Astrocyte of the hippocampus (primary cell): ENCODE measurements around the gene CCNK.

ENCODE experiments used
- DNase-seq: peaks from one replicate; pipeline ENCODE4 v3.0.0; 2011; ENCODE audit warnings: low read depth, low spot score

Gene CCNK

GRCh38 chr14:99535908-99536778, 54.9 kb downstream of the CCNK start:
- no peak for DNase-seq

- DNase-seq: peak; percentile 95
Observed at GRCh38 chr14:99537399-99537798, 56.2 kb downstream of the CCNK start.

DNA sequence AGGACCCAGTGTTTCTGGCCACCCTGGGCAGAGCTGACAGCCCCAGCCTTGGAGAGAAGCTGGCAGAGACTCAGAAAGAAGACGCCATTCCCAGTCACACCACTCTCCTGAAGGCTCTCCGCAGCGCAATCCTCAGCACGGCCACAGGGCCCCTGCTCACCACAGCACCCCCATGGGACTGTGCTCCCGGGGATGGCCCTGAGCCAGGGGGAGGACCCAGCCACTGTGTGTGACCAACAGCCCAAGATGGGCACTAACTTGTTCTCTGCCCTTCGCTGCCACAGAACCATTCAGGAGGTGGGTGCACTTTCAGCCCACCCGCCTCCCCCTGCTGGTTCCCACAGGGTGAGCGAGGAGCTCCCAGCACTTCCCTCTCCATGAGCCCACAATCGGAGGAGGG, 57.1 kb downstream of the CCNK start:
- DNase-seq: peak; percentile 79

GRCh38 chr14:99538733-99539132, 57.5 kb downstream of the CCNK start:
- no peak for DNase-seq

GRCh38 chr14:99539491-99539890, 58.3 kb downstream of the CCNK start:
- DNase-seq: no peak

DNA sequence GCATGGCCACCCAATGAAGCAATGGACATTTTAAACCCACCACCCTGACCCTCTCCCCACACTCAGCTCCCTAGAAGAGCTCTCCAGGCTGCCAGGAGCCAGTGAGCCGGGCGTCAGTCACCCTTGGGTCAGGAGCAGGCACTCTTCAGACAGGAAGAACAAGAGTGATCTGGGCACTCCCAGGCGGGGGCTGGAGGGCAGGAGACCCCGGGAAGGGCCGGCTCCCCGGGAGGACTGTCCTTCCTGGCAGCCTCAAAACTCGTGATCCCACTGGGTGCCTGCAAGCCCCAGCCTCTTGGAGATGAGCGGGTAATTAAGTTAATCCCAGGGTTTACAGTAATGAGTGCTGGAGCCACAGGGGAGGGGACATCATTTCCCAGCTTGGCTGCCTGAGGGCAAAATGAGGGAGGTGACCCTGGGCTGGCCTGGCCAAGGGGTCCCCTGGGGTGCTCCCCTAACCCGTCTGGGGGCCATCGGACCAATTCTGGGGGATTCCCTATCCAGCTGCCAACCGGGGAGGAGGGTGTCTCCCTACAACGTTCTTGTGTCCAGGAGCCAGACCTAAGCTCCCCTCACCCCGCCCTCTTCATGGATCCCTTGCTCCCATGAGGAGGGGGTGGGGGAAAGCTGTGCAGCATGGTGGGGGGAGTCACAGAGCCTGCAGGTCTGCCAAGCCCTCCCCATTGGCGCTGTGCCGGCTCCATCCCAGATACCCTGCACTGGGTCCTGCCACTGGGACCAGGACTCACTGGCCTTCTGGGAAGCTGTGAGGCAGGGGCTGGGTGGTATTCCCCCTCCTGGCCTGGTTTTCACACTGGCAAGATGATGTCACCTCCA, 59.2 kb downstream of the CCNK start:
- no peak for DNase-seq

- no peak for DNase-seq
Observed at GRCh38 chr14:99541211-99541610, 60.0 kb downstream of the CCNK start.

- DNase-seq: no peak
Observed at GRCh38 chr14:99541677-99542470, 60.7 kb downstream of the CCNK start.

GRCh38 chr14:99542566-99542965, 61.4 kb downstream of the CCNK start:
- no peak for DNase-seq

DNA sequence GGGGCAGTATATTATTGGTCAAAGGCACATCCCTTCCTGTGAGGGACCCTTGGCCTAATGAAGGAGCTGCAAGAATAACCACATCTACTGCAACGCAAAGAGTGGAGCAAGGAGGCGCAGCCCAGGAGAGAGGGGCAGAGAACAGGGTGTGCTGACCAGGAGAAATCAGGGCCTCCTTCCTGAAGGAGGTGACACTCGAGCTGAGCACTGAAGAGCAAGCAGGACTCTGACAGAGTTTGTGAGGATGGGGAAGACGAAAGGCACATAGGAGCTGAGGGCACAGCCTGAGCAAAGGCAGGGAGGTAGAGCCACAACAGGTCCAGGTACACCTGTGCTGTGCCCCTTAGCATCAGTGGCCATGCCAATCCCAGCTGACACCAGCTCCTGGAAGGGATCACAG, 62.2 kb downstream of the CCNK start:
- DNase-seq: no peak

- no peak for DNase-seq
Observed at GRCh38 chr14:99543985-99544384, 62.8 kb downstream of the CCNK start.

GRCh38 chr14:99544991-99545390, 63.8 kb downstream of the CCNK start:
- DNase-seq: no peak

GRCh38 chr14:99545586-99545985, 64.4 kb downstream of the CCNK start:
- no peak for DNase-seq

DNA sequence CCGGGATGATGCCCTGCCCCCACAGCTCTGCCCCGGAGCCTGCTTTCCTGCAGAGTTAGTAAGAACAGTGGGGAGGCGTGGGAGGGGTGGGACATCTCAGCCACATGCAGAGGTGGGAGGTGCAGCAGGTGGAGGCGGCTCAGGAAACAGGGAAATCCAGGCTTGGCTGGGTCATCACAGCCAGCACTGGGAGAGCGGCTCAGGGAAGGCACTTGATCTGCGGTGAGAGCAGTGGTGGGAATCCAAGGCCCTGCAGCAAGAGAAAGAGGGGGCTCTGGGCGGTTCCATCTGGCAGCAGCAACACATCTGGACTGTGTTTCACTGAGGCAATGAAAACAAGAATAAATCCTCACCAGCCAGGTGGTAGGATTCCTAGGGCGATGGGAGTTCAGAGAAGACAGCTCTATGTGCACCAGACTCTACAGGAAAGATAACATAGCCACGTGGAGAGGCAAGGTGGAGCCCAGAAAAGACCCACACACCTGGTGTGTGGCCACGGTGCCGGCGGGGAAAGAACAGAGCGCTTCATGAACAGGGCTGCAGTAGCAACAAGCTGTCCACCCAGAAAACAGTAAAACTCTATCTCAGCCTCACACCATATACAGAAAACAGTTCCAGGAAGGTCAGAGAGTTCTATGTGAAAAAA, 65.1 kb downstream of the CCNK start:
- DNase-seq: no peak

- no peak for DNase-seq
Observed at GRCh38 chr14:99548255-99548654, 67.0 kb downstream of the CCNK start.

- no peak for DNase-seq
Observed at GRCh38 chr14:99548871-99549515, 67.8 kb downstream of the CCNK start.

DNA sequence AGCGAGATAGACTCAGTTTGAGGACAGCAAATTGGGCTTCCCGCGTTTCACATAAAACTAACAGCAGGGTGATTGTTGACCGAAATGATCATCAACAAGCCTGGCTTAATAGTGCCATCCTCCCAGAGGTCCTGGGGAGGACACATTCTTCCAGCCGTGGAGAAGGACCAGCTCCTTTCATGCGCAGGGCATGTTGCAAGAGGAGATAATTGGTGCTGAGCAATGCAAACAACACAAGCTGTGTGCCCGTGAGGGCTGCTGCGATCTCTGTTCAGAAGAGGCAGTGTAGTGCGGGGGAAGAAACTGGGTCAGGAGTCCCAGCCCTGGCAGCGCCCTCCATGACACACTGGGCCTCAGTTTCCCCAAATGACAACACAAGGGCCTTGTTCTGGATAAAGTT, 68.5 kb downstream of the CCNK start:
- no peak for DNase-seq

GRCh38 chr14:99550387-99550992, 69.3 kb downstream of the CCNK start:
- no peak for DNase-seq

DNA sequence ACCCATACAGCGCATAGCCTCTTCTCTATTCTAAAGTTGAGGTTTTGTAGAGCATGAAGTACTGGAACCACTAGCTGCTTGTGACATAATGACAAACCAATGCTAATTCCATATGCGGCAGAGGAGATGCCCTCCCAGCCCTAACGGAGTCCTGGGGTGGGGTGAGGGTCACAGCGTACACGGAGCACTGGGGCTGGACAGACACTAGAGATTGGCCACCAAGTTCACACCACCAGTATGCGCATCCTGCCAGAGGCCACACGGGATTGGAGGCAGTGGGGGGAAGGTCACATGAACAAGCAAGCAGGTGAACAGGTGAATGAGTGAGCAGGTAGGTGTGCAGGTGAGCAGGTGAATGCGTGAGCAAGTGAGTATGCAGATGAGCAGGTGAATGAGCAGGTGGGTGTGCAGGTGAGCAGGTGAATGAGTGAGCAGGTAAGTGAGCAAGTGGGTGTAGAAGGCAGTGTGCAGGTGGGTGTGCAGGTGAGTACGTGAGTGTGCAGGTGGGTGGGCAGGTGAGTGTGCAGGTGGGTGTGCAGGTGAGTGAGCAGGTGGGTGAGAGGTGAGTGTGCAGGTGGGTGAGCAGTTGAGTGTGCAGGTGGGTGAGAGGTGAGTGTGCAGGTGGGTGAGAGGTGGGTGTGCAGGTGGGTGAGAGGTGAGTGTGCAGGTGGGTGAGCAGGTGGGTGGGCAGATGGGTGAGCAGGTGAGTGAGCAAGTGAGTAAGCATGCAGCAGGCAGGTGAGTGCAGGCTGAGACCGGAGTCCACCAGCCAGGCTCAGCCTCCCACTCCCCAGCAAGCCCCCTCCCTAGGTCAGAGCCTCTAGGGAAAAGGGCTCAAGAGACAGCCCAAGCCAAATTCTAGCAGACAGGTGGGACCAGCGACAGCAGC, 70.1 kb downstream of the CCNK start:
- DNase-seq: no peak
